Spleen (tissue), 7 donors: ENCODE results near the gene MST1R.
A peak's percentile ranks its signal among the peaks of the same experiment; 100 is the strongest.

Source experiments
- POLR2A ChIP-seq, 3 donors: fragments of 450-650 bp; IDR thresholded peaks; one replicate each; pipeline ENCODE4 v1.5.1; 2017; ENCODE audit warnings: antibody characterized with exemption in 3 of 3, mild to moderate bottlenecking in 1 of 3
- POLR2AphosphoS5 ChIP-seq, 3 donors: sonication (generic); formaldehyde crosslinking; IDR thresholded peaks; one replicate each; pipeline ENCODE4 v1.5.1; 2017; ENCODE audit warnings: antibody characterized with exemption in 3 of 3
- TF ChIP-seq, protein P1 (sequence below), 11 experiments: fragments of 200-600 bp in 7 of 11; fragments of 450-650 bp in 4 of 11; sonication (generic) in 4 of 11; IDR thresholded peaks in 8 of 11; conservative IDR thresholded peaks in 3 of 11; 1 replicate in 7 of 11; 2 replicates in 4 of 11; pipeline versions ENCODE4 v1.4.0 to v1.8.0; 2016 to 2021; ENCODE audit warnings: antibody characterized with exemption in 11 of 11, inconsistent platforms in 4 of 11, mild to moderate bottlenecking in 1 of 11
- donor health status: DM: no; HTN: no; CAD: no; lungs with moderate emphysema.
- donor health status: DM: no; HTN: no; CAD: no.
- donor health status: DM: no; HTN: no; CAD: no.

DNA sequence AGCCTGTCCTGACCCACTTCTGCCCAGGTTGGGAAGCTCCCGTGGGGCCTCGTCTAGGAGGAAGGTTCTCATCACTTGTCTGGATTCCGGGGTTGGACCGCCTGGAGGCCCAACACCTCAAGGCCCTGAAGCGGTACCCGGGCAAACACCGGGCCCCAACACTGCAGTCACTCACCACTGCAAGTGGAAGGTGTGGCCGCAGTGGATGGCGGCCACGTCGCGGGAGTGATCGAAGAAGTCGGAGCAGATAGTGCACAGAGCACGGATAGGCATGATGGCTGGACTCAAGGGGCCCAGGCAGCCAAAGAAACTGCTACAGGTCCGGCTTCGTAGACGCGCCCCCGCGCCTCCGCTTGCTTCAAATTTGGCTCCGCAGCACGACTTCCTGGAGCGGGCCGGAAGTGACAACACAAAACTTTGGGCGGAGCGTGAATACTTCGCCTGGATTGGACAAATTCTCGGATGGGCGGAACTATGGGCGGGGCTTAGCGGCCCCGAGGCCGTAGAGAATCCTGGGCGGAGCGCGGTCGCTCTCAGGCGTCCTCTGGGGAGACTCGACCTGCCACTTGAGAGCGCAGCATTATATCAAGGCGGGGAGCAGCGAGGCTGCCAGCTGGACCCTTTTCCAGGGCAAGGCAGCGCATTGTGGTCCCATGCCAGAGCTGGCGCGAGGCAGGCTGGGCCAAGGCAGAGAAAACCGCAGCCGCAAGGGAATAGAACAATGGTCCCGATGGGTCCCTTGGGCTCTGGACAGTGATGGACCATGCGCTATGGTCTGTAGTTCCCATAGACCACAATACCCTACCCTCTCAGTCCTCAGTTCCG, 47.3 kb downstream of the MST1R start, which contains the start of gene TRAIP:
- TF ChIP-seq POLR2A (IDR thresholded peaks at IDR 0.05) (no peak), POLR2AphosphoS5 (IDR thresholded peaks at IDR 0.05) (peak; percentile 78 to 84 (median 82))
- TF ChIP-seq, protein P1, sequence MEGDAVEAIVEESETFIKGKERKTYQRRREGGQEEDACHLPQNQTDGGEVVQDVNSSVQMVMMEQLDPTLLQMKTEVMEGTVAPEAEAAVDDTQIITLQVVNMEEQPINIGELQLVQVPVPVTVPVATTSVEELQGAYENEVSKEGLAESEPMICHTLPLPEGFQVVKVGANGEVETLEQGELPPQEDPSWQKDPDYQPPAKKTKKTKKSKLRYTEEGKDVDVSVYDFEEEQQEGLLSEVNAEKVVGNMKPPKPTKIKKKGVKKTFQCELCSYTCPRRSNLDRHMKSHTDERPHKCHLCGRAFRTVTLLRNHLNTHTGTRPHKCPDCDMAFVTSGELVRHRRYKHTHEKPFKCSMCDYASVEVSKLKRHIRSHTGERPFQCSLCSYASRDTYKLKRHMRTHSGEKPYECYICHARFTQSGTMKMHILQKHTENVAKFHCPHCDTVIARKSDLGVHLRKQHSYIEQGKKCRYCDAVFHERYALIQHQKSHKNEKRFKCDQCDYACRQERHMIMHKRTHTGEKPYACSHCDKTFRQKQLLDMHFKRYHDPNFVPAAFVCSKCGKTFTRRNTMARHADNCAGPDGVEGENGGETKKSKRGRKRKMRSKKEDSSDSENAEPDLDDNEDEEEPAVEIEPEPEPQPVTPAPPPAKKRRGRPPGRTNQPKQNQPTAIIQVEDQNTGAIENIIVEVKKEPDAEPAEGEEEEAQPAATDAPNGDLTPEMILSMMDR (IDR thresholded peaks at IDR 0.05 in 8 of 11, conservative IDR thresholded peaks at IDR 0.05 in 3 of 11) = peak in 1 of 11 experiments; percentile 9
